ENCODE data around the gene GRIK4.

GRCh38 chr11:120869516-120870011, 358.0 kb downstream of the GRIK4 start:
- TF ChIP-seq POLR2A (IDR thresholded peaks at IDR 0.05): no peak
- TF ChIP-seq, protein P1, sequence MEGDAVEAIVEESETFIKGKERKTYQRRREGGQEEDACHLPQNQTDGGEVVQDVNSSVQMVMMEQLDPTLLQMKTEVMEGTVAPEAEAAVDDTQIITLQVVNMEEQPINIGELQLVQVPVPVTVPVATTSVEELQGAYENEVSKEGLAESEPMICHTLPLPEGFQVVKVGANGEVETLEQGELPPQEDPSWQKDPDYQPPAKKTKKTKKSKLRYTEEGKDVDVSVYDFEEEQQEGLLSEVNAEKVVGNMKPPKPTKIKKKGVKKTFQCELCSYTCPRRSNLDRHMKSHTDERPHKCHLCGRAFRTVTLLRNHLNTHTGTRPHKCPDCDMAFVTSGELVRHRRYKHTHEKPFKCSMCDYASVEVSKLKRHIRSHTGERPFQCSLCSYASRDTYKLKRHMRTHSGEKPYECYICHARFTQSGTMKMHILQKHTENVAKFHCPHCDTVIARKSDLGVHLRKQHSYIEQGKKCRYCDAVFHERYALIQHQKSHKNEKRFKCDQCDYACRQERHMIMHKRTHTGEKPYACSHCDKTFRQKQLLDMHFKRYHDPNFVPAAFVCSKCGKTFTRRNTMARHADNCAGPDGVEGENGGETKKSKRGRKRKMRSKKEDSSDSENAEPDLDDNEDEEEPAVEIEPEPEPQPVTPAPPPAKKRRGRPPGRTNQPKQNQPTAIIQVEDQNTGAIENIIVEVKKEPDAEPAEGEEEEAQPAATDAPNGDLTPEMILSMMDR (IDR thresholded peaks at IDR 0.05): no peak
